ENCODE measurements around the gene ROR1. TPM values are rescaled to one million over a fixed set of nuclear protein-coding genes. Genes with fewer than 3 reads are reported as not detected.
A peak's percentile ranks its signal among the peaks of the same experiment; 100 is the strongest.

ROR1 gene
- total and polyA plus RNA-seq, 7 donors = 0.13 to 2.8 (median 1.2) TPM

DNA sequence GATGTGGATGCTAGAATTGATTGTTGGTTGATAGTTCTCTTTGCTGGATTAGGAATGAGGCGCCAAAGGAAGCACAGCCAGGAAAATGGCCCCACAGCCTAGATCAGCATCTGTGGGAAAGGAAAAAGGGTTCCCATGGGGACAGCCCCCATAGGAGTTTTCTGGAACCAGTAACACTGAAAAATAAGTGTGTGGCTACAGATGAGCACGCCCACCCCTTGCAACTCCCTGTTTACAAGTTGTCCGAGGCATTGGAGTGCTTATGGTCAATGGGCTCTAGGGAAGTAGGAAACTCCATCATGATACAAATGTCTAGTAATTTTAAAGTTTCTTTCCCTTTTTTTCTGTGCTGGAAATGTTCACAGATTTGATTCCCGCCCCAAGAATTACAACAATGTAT, 405.8 kb downstream of the ROR1 start:
- Histone ChIP-seq H3K27ac (no peak overlapping the region), H3K36me3 (ENCODE audit: insufficient read depth in 1 of 2, low read depth in 1 of 2) (no peaks in the 10 kb centered on the region), H3K4me3 (no peak overlapping the region), H3K27me3 (ENCODE audit: insufficient read depth in 3 of 3, low read length in 2 of 3) (no peaks in the 10 kb centered on the region), H3K4me1 (peaks cover 9% of the 10 kb centered on the region), H3K9me3 (no peaks in the 10 kb centered on the region)
- TF ChIP-seq, protein P1, sequence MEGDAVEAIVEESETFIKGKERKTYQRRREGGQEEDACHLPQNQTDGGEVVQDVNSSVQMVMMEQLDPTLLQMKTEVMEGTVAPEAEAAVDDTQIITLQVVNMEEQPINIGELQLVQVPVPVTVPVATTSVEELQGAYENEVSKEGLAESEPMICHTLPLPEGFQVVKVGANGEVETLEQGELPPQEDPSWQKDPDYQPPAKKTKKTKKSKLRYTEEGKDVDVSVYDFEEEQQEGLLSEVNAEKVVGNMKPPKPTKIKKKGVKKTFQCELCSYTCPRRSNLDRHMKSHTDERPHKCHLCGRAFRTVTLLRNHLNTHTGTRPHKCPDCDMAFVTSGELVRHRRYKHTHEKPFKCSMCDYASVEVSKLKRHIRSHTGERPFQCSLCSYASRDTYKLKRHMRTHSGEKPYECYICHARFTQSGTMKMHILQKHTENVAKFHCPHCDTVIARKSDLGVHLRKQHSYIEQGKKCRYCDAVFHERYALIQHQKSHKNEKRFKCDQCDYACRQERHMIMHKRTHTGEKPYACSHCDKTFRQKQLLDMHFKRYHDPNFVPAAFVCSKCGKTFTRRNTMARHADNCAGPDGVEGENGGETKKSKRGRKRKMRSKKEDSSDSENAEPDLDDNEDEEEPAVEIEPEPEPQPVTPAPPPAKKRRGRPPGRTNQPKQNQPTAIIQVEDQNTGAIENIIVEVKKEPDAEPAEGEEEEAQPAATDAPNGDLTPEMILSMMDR (IDR thresholded peaks at IDR 0.05) = no peak
- WGBS, 3 donors = 78 to 83% (median 80%) methylated on average over 4 of the region's 4 CpGs
- intact Hi-C loops (cut with DNase I) = no loop called here
- ATAC-seq (no peak), DNase-seq (no peak)

DNA sequence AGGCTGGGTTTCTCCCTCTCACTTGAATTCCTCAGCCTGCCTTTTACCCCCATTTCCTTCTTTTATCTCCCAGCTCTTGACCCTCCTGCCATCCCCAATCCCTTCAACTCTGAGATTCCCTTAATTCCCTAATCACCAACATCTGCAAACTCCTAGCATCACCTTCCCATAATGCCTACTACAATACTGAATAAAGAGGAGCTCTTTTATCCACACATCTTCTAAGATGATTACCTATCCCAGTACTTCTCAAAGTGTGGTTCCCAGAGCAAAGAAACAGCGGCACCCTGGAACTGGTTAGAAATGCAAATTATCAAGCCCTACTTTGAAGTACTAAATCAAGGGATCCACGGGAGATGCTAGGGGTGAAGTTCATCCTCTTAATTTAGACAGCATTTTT, 408.4 kb downstream of the ROR1 start:
- intact Hi-C loops (cut with DNase I) = loop anchor here in 1 of 2 donors (10.0 kb wide), 1 partner anchor 853 kb away; no protein-coding TSS in a partner anchor
- Histone ChIP-seq H3K36me3 (ENCODE audit: insufficient read depth in 1 of 2, low read depth in 1 of 2) (no peaks in the 10 kb centered on the region), H3K4me1 (peaks cover 9% of the 10 kb centered on the region), H3K9me3 (no peaks in the 10 kb centered on the region), H3K27me3 (ENCODE audit: insufficient read depth in 3 of 3, low read length in 2 of 3) (no peaks in the 10 kb centered on the region), H3K27ac (no peak overlapping the region), H3K4me3 (no peak overlapping the region)
- TF ChIP-seq, protein P1 (IDR thresholded peaks at IDR 0.05) = no peak
- ATAC-seq = no peak
- DNase-seq = no peak
- 72 to 82% (median 76%) methylated on average over 2 of the region's 2 CpGs for WGBS, 3 donors

DNA sequence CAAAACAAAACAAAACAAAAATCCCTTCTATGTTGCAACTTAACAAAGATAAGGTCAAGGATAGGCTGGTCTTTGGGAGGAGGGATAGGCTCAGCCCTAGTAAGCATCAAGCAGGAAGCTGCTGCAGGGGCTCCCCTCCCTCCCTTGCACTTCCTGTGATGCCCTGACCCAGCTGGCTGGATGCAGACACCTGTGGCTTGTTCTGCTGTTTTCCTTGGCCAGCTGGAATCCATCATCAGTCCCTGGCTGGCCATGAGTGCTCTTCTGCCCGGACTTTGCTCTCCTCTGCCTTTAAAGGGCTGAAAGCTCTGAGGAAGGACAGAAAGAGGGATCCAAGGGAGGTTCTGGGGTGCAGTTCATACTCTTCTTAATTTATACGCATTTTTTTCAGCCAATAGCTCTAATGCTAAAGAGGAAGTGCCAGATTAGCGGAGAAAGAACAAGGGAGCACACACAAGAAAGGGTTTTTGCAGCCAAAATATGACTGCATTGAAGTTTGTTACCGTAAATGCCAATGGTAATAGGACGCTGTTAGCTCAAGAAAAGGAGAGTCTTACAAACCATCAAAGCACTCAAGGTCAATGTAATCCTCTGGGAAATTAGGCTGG, 409.7 kb downstream of the ROR1 start:
- intact Hi-C loops (cut with DNase I) = loop anchor here in 1 of 2 donors (10.0 kb wide), 1 partner anchor 851 kb away; no protein-coding TSS in a partner anchor
- Histone ChIP-seq H3K4me1 (peaks cover 9% of the 10 kb centered on the region), H3K36me3 (ENCODE audit: insufficient read depth in 1 of 2, low read depth in 1 of 2) (no peaks in the 10 kb centered on the region), H3K9me3 (no peaks in the 10 kb centered on the region), H3K27me3 (ENCODE audit: insufficient read depth in 3 of 3, low read length in 2 of 3) (no peaks in the 10 kb centered on the region), H3K27ac (peak overlapping the region; percentile 62), H3K4me3 (peak overlapping the region; percentile 33)
- ATAC-seq (peak; percentile 48 to 74 (median 62)), DNase-seq (peak in 1 of 2 donors; percentile 44)
- TF ChIP-seq, protein P1 (IDR thresholded peaks at IDR 0.05) = no peak
- whole genome bisulfite sequencing, 3 donors = 21 to 26% (median 23%) methylated on average over 5 of the region's 5 CpGs

DNA sequence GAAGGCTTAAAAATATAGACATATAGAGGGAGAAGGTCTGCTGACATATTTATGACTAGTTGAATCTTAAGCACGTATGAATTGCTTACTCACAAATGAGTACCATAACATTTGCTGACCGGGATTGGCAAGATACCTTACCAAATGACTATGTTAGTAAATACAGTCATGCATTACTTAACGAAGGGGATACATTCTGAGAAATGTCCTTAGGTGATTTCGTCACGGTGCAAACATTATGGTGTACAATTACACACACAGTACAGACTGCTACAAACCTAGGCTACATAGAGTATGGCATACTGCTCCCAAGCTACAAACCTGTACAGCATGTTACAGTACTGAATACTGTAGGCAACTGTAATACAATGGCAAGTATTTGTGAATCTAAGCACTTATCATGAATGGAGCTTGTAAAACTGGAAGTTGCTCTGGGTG, 410.2 kb downstream of the ROR1 start:
- Histone ChIP-seq H3K9me3 (no peaks in the 10 kb centered on the region), H3K4me1 (peaks cover 9% of the 10 kb centered on the region), H3K4me3 (peak overlapping the region; percentile 33), H3K27ac (peak overlapping the region; percentile 62), H3K27me3 (ENCODE audit: insufficient read depth in 3 of 3, low read length in 2 of 3) (no peaks in the 10 kb centered on the region), H3K36me3 (ENCODE audit: insufficient read depth in 1 of 2, low read depth in 1 of 2) (no peaks in the 10 kb centered on the region)
- DNase-seq = no peak
- 27 to 35% (median 29%) methylated on average over 5 of the region's 5 CpGs for WGBS, 3 donors
- TF ChIP-seq, protein P1 (IDR thresholded peaks at IDR 0.05) = no peak
- intact Hi-C loops (cut with DNase I) = loop anchor here in 1 of 2 donors (10.0 kb wide), 1 partner anchor 851 kb away; no protein-coding TSS in a partner anchor
- peak; percentile 88 to 98 (median 94) for ATAC-seq
